Fibroblast of villous mesenchyme (primary cell): Measurements from ENCODE around the gene ZFHX3. TPM values are rescaled to one million over a fixed set of nuclear protein-coding genes. Genes with fewer than 3 reads are reported as not detected.
"Not testable (repeated sequence)": the region's sequence is repeated elsewhere in the genome, so short reads cannot be mapped to it uniquely, and the experiment has no call there.

Source experiments
- DNase-seq: peaks from one replicate; pipeline ENCODE4 v3.0.0-alpha.2; 2010; ENCODE audit warnings: low read depth
- H3K4me3 ChIP-seq: 2 replicates; pipeline ENCODE4 v1.5.1; 2011; ENCODE audit warnings: low read depth, mild to moderate bottlenecking, low read length
- CTCF ChIP-seq: IDR thresholded peaks from 2 replicates; pipeline ENCODE4 v1.5.1; 2012; ENCODE audit warnings: low read depth, mild to moderate bottlenecking, low read length; ENCODE audit not compliant: insufficient read depth
- total RNA-seq: library from RNA; depleted of rRNA; stranded (reverse); fragments of >200 nt; gene quantifications from 2 replicates; pipeline ENCODE4 v1.2.3, GENCODE V29; 2012

ZFHX3 gene
- total RNA-seq, 1 donor: 3.9 TPM

GRCh38 chr16:72996291-72997062, 51.5 kb downstream of the ZFHX3 start:
- DNase-seq: no peak
- no peak overlapping the region for H3K4me3 ChIP-seq
- TF ChIP-seq CTCF: no peak

GRCh38 chr16:72995882-72996270, 52.1 kb downstream of the ZFHX3 start:
- not testable (repeated sequence) for H3K4me3 ChIP-seq, DNase-seq

GRCh38 chr16:72995151-72995881, 52.6 kb downstream of the ZFHX3 start:
- DNase-seq: no peak
- no peak overlapping the region for H3K4me3 ChIP-seq
- peak; percentile 57 for TF ChIP-seq CTCF

GRCh38 chr16:72992142-72992601, 55.8 kb downstream of the ZFHX3 start:
- TF ChIP-seq CTCF: no peak
- peak; percentile 32 for DNase-seq
- H3K4me3 ChIP-seq: no peak overlapping the region

- no peak for DNase-seq
- no peak overlapping the region for H3K4me3 ChIP-seq
- TF ChIP-seq CTCF: no peak
Measured at GRCh38 chr16:72991644-72992043, 56.3 kb downstream of the ZFHX3 start.

- no peak for DNase-seq
- H3K4me3 ChIP-seq: no peak overlapping the region
Measured at GRCh38 chr16:72991211-72991610, 56.7 kb downstream of the ZFHX3 start.

More at GRCh38 chr16:72991211-72991610, 56.7 kb downstream of the ZFHX3 start:
- no peak for TF ChIP-seq CTCF
